Psoas muscle (tissue), 8 donors: ENCODE results near the gene ACAP3. TPM values are rescaled to one million over a fixed set of nuclear protein-coding genes. Genes with fewer than 3 reads are reported as not detected.

Experiments used
- ATAC-seq, 4 donors: fragments of 200-7000 bp; cut with Tn5 transposase; one replicate each; pipeline ENCODE4 v1.9.1; 2020; ENCODE audit warnings: moderate library complexity in 3 of 4, mild to moderate bottlenecking in 2 of 4
- DNase-seq, 2 donors: peaks; one replicate each; pipeline ENCODE4 v3.0.0-alpha.2; 2020
- H3K27ac ChIP-seq: fragments of 200-600 bp; one replicate; pipeline ENCODE4 v1.8.0; 2022
- H3K27me3 ChIP-seq, 3 donors: fragments of 200-600 bp in 1 of 3; one replicate each; pipeline versions ENCODE4 v1.6.1 to v1.8.0; 2013 to 2022; ENCODE audit warnings: low read length in 2 of 3, mild to moderate bottlenecking in 2 of 3, moderate library complexity in 1 of 3; ENCODE audit not compliant: insufficient read depth in 3 of 3
- H3K36me3 ChIP-seq, 2 donors: fragments of 200-600 bp in 1 of 2; one replicate each; pipeline versions ENCODE4 v1.6.1 to v1.8.0; 2013 to 2022; ENCODE audit warnings: low read depth in 1 of 2, mild to moderate bottlenecking in 1 of 2, moderate library complexity in 1 of 2; ENCODE audit not compliant: insufficient read depth in 1 of 2
- H3K4me1 ChIP-seq: fragments of 200-600 bp; one replicate; pipeline ENCODE4 v1.8.0; 2022
- H3K4me3 ChIP-seq: fragments of 200-600 bp; one replicate; pipeline ENCODE4 v1.8.0; 2022; ENCODE audit warnings: mild to moderate bottlenecking
- H3K9me3 ChIP-seq: fragments of 200-600 bp; one replicate; pipeline ENCODE4 v1.8.0; 2022
- WGBS, 3 donors: extraction: QIAGEN DNeasy Blood & Tissue Kit; methylation state at CpG; one replicate each; pipeline versions ENCODE4 v1.1.6 to v1.1.7; 2013; 5-methylcytosine and 5-hydroxymethylcytosine counted together
- intact Hi-C, 2 donors: fragments of 100-400 bp; cut with DNase I; formaldehyde crosslinking; loops; one replicate each; pipeline versions ENCODE4 v1.11.0 to v1.14.2; 2022
- polyA plus RNA-seq, 3 donors: library from polyadenylated mRNA; stranded (reverse); fragments of 200-250 nt; gene quantifications; one replicate each; pipeline ENCODE4 v1.2.3, GENCODE V29; 2013
- total RNA-seq, 4 donors: library from RNA; stranded (reverse); fragmentation: NEBNext Ultra II Directional in 2 of 4; extraction: Animal tissue kit (Norgen Biotek cat#: 25700) in 2 of 4; gene quantifications; one replicate each; pipeline versions ENCODE4 v1.2.1 to v1.2.4, GENCODE V29; 2021 to 2023
- TF ChIP-seq, protein P1 (sequence below): fragments of 200-600 bp; IDR thresholded peaks from one replicate; pipeline ENCODE4 v1.8.0; 2022; ENCODE audit warnings: antibody characterized with exemption
- donor health status: healthy with polysubstance abuse.
- donor health status: DM: no; HTN: no; CAD: no; lungs with moderate emphysema.
- donor health status: Bipolar disorder and iron deficiency.
- donor health status: healthy.
- donor health status: DM: yes; HTN: yes; CAD: no.
- donor health status: DM: no; HTN: no; CAD: no.
- donor health status: DM: no; HTN: no; CAD: no.
- donor health status: DM: yes; HTN: yes; CAD: no.

Gene ACAP3
- total and polyA plus RNA-seq, 7 donors = 14.7 to 32.0 (median 23.7) TPM

GRCh38 chr1:1332774-1333480 lies 25.2 kb upstream of the ACAP3 start:
- Histone ChIP-seq H3K4me3 (no peak overlapping the region), H3K27ac (no peak overlapping the region), H3K36me3 (peaks cover 0 to 38% of the 10 kb centered on the region in 2 donors), H3K9me3 (no peaks in the 10 kb centered on the region), H3K27me3 (no peaks in the 10 kb centered on the region), H3K4me1 (peaks cover 28% of the 10 kb centered on the region)
- TF ChIP-seq, protein P1, sequence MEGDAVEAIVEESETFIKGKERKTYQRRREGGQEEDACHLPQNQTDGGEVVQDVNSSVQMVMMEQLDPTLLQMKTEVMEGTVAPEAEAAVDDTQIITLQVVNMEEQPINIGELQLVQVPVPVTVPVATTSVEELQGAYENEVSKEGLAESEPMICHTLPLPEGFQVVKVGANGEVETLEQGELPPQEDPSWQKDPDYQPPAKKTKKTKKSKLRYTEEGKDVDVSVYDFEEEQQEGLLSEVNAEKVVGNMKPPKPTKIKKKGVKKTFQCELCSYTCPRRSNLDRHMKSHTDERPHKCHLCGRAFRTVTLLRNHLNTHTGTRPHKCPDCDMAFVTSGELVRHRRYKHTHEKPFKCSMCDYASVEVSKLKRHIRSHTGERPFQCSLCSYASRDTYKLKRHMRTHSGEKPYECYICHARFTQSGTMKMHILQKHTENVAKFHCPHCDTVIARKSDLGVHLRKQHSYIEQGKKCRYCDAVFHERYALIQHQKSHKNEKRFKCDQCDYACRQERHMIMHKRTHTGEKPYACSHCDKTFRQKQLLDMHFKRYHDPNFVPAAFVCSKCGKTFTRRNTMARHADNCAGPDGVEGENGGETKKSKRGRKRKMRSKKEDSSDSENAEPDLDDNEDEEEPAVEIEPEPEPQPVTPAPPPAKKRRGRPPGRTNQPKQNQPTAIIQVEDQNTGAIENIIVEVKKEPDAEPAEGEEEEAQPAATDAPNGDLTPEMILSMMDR = no peak
- intact Hi-C loops = no loop called here
- ATAC-seq (peak; percentile 6 to 45 (median 28)), DNase-seq (no peak)
- 44 to 72% (median 49%) methylated on average over 40 to 48 of the region's 48 CpGs for WGBS, 3 donors

- Histone ChIP-seq H3K36me3 (peaks cover 0 to 41% of the 10 kb centered on the region in 2 donors), H3K9me3 (no peaks in the 10 kb centered on the region), H3K4me3 (no peak overlapping the region), H3K27ac (no peak overlapping the region), H3K27me3 (no peaks in the 10 kb centered on the region), H3K4me1 (peaks cover 28% of the 10 kb centered on the region)
- ATAC-seq (peak in 3 of 4 donors; percentile 1 to 10 (median 5)), DNase-seq (no peak)
- TF ChIP-seq, protein P1 = no peak
- 70 to 81% (median 79%) methylated on average over 42 to 57 of the region's 57 CpGs for WGBS, 3 donors
- intact Hi-C loops = no loop called here
Observed at GRCh38 chr1:1332031-1332755, 24.5 kb upstream of the ACAP3 start.

DNA sequence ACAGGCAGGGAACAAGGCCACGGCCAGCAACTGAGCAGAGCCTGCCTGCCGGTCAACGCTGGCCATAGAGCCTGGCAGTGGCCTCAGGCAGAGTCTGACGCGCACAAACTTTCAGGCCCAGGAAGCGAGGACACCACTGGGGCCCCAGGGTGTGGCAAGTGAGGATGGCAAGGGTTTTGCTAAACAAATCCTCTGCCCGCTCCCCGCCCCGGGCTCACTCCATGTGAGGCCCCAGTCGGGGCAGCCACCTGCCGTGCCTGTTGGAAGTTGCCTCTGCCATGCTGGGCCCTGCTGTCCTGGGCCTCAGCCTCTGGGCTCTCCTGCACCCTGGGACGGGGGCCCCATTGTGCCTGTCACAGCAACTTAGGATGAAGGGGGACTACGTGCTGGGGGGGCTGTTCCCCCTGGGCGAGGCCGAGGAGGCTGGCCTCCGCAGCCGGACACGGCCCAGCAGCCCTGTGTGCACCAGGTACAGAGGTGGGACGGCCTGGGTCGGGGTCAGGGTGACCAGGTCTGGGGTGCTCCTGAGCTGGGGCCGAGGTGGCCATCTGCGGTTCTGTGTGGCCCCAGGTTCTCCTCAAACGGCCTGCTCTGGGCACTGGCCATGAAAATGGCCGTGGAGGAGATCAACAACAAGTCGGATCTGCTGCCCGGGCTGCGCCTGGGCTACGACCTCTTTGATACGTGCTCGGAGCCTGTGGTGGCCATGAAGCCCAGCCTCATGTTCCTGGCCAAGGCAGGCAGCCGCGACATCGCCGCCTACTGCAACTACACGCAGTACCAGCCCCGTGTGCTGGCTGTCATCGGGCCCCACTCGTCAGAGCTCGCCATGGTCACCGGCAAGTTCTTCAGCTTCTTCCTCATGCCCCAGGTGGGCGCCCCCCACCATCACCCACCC lies 23.6 kb upstream of the ACAP3 start, which contains the start of gene TAS1R3:
TSS of gene TAS1R3 (plus strand) at position 213 of the 898 bp plus-strand sequence. CDS start at position 279, 66 bp downstream.
- peaks cover 0 to 40% of the 10 kb centered on the region in 2 donors for H3K36me3 ChIP-seq
- DNase-seq (no peak), ATAC-seq (peak; percentile 11 to 40 (median 24))
- no peak within 1 kb of the TSS for H3K4me3 ChIP-seq
- H3K27me3 ChIP-seq = no peaks in the 10 kb centered on the region
- peaks cover 36% of the 10 kb centered on the region for H3K4me1 ChIP-seq
- intact Hi-C loops = no loop called here
- no peak within 1 kb of the TSS for H3K27ac ChIP-seq
- WGBS, 3 donors = 37 to 55% (median 39%) methylated on average over 35 to 41 of the region's 41 CpGs
- H3K9me3 ChIP-seq = no peaks in the 10 kb centered on the region
- TF ChIP-seq, protein P1 = no peak

- peaks cover 44% of the 10 kb centered on the region for H3K4me1 ChIP-seq
- intact Hi-C loops = no loop called here
- ATAC-seq = peak in 2 of 4 donors; percentile 1 to 4
- no peak overlapping the region for H3K4me3 ChIP-seq
- TF ChIP-seq, protein P1 = no peak
- H3K27me3 ChIP-seq = no peaks in the 10 kb centered on the region
- DNase-seq = no peak
- H3K36me3 ChIP-seq = peaks cover 0 to 32% of the 10 kb centered on the region in 2 donors
- whole genome bisulfite sequencing, 3 donors = 23 to 38% (median 25%) methylated on average over 12 to 15 of the region's 15 CpGs
- H3K27ac ChIP-seq = no peak overlapping the region
- H3K9me3 ChIP-seq = no peaks in the 10 kb centered on the region
Observed at GRCh38 chr1:1330366-1331067, 22.8 kb upstream of the ACAP3 start.
